Esophagus muscularis mucosa (tissue), 3 donors: Measurements from ENCODE around the gene SMLR1.

Experiments used
- CTCF ChIP-seq, 3 experiments: fragments of 200-600 bp in 2 of 3; fragments of 450-650 bp in 1 of 3; sonication (generic) in 2 of 3; IDR thresholded peaks; one replicate each; pipeline ENCODE4 v1.5.1; 2017 to 2019; ENCODE audit warnings: antibody characterized with exemption in 3 of 3, mild to moderate bottlenecking in 2 of 3, moderate library complexity in 1 of 3
- POLR2A ChIP-seq: fragments of 450-650 bp; IDR thresholded peaks from one replicate; pipeline ENCODE4 v1.6.1; 2017; ENCODE audit warnings: antibody characterized with exemption, moderate library complexity, mild to moderate bottlenecking, low read depth
- POLR2AphosphoS5 ChIP-seq, 2 donors: sonication (generic); formaldehyde crosslinking; IDR thresholded peaks; one replicate each; pipeline ENCODE4 v1.6.1; 2017; ENCODE audit warnings: antibody characterized with exemption in 2 of 2

- TF ChIP-seq CTCF (IDR thresholded peaks at IDR 0.05) (no peak), POLR2A (no peak), POLR2AphosphoS5 (IDR thresholded peaks at IDR 0.05) (no peak)
Observed at GRCh38 chr6:130865793-130866192, 38.6 kb downstream of the SMLR1 start.
